Measurements from ENCODE around the gene YWHAQ.

The YWHAQ gene

GRCh38 chr2:9547262-9547991, 83.4 kb downstream of the YWHAQ start:
- DNase-seq: no peak

- no peak for DNase-seq
Observed at GRCh38 chr2:9545502-9545901, 85.3 kb downstream of the YWHAQ start.

- DNase-seq: no peak
Observed at GRCh38 chr2:9543557-9543956, 87.2 kb downstream of the YWHAQ start.

- no peak for DNase-seq
Observed at GRCh38 chr2:9539531-9539930, 91.3 kb downstream of the YWHAQ start.

- no peak for DNase-seq
Observed at GRCh38 chr2:9538000-9538507, 92.7 kb downstream of the YWHAQ start.

- no peak for DNase-seq
Observed at GRCh38 chr2:9536504-9536903, 94.3 kb downstream of the YWHAQ start.

- DNase-seq: no peak
Observed at GRCh38 chr2:9535177-9535576, 95.6 kb downstream of the YWHAQ start.

Measured in activated naive CD4-positive, alpha-beta T cell treated with anti-CD3 and anti-CD28 coated beads, Interleukin-2, amount 50 U/mL, for 16 hours (primary cell).